Adrenal gland (tissue), 12 donors: ENCODE data around the gene RIMBP2. TPM values are rescaled to one million over a fixed set of nuclear protein-coding genes. Genes with fewer than 3 reads are reported as not detected.

Experiments used
- DNase-seq, 7 donors: peaks; one replicate each; pipeline ENCODE4 v3.0.0-alpha.2; 2019 to 2020
- H3K27ac ChIP-seq, 5 donors: fragments of 200-600 bp; sonication (generic) in 4 of 5; 1 replicate in 3 of 5; 2 replicates in 2 of 5; pipeline versions ENCODE4 v1.5.1 to v1.8.0; 2016 to 2020; ENCODE audit warnings: mild to moderate bottlenecking in 1 of 5
- H3K27me3 ChIP-seq: fragments of 200-600 bp; 2 replicates; pipeline ENCODE4 v1.8.0; 2021
- H3K36me3 ChIP-seq, 2 donors: fragments of 200-600 bp; replicated peaks in 1 of 2; 1 replicate in 1 of 2; 2 replicates in 1 of 2; pipeline versions ENCODE4 v1.5.1 to v1.8.0; 2018 to 2022
- H3K4me1 ChIP-seq, 2 donors: fragments of 200-600 bp; replicated peaks in 1 of 2; 1 replicate in 1 of 2; 2 replicates in 1 of 2; pipeline versions ENCODE4 v1.5.1 to v1.8.0; 2018 to 2021
- H3K4me3 ChIP-seq, 4 donors: fragments of 200-600 bp; sonication (generic) in 3 of 4; one replicate each; pipeline ENCODE4 v1.5.1; 2016 to 2018
- H3K9me3 ChIP-seq, 3 donors: fragments of 200-600 bp; sonication (generic) in 1 of 3; replicated peaks in 1 of 3; 1 replicate in 2 of 3; 2 replicates in 1 of 3; pipeline versions ENCODE4 v1.5.1 to v1.8.0; 2016 to 2021
- POLR2A ChIP-seq, 2 donors: fragments of 450-650 bp; IDR thresholded peaks; one replicate each; pipeline ENCODE4 v1.6.1; 2017; ENCODE audit warnings: antibody characterized with exemption in 2 of 2, mild to moderate bottlenecking in 2 of 2, moderate library complexity in 1 of 2
- WGBS, 4 donors: extraction: QIAGEN DNeasy Blood & Tissue Kit in 2 of 4; methylation state at CpG; one replicate each; pipeline versions ENCODE4 v1.1.5 to v1.1.7; 2013 to 2017; 5-methylcytosine and 5-hydroxymethylcytosine counted together
- intact Hi-C, 2 donors: fragments of 100-400 bp; cut with DNase I; formaldehyde crosslinking; loops; one replicate each; pipeline versions ENCODE4 v1.14.1 to v1.15.0; 2022 to 2023
- polyA plus RNA-seq, 3 donors: library from polyadenylated mRNA; stranded (reverse); fragments of 200-250 nt in 2 of 3; fragments of 350-450 nt in 1 of 3; fragmentation: Illumina TruSeq in 1 of 3; extraction: RNeasy Lipid Tissue Mini Kit (QIAGEN cat#74804) in 1 of 3; gene quantifications; one replicate each; pipeline ENCODE4 v1.2.3, GENCODE V29; 2013 to 2014
- total RNA-seq, 9 donors: library from RNA; depleted of rRNA in 4 of 9; stranded (reverse); fragments of >200 nt in 4 of 9; fragments of 120-200 nt in 1 of 9; fragmentation: NEBNext Ultra II Directional in 1 of 9; extraction: Animal tissue kit (Norgen Biotek cat#: 25700) in 1 of 9; gene quantifications; one replicate each; pipeline versions ENCODE4 v1.1.0 to v1.2.4, GENCODE V29; 2013 to 2023
- TF ChIP-seq, protein P1 (sequence below), 6 experiments: fragments of 450-650 bp in 4 of 6; fragments of 200-600 bp in 2 of 6; sonication (generic) in 1 of 6; IDR thresholded peaks; 1 replicate in 5 of 6; 2 replicates in 1 of 6; pipeline versions ENCODE4 v1.5.1 to v1.8.0; 2016 to 2021; ENCODE audit warnings: antibody characterized with exemption in 6 of 6, mild to moderate bottlenecking in 2 of 6, moderate library complexity in 1 of 6
- donor health status: healthy with polysubstance abuse.
- donor health status: Bipolar disorder and iron deficiency.
- donor health status: DM: yes; HTN: yes; CAD: no.
- donor health status: DM: no; HTN: no; CAD: no.
- donor health status: DM: no; HTN: no; CAD: no.
- donor health status: DM: yes; HTN: yes; CAD: no.

RIMBP2 gene
- total and polyA plus RNA-seq, 12 donors: 0.18 to 23.9 (median 6.3) TPM; not detected in 2

DNA sequence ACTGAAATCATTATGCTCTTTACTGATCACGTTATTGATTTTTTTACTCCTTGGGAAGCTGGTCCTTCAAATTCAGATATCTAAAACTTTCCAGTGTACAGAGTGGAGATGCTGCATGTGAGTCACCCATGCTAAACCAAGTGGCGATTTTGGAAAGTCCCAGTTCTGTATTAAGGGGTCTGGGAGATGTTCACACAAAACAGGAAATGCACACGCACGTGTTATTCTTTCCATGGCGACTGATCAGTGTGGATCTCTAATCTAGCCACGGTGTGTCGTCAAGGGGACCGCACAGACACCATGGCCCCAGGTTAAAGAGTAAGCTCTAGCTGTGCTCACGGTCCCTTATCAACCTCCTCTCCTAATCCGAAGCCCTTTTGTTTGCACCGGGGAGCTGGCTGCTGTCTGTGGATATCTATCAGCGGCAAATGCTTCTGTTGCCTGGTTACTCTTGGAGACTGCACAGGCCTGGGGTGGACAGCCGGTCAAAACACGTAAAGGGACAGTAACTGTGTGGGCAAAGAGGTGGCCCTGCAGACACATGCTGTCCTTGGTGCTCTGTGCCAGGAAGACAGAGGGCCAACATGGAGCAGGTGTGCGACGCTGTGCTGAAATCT lies 96.6 kb downstream of the RIMBP2 start:
- Histone ChIP-seq H3K4me3 (no peak overlapping the region), H3K4me1 (no peaks in the 10 kb centered on the region), H3K27me3 (no peaks in the 10 kb centered on the region), H3K36me3 (no peaks in the 10 kb centered on the region), H3K27ac (peak overlapping the region in 1 of 5 donors; percentile 64), H3K9me3 (no peaks in the 10 kb centered on the region)
- peak in 1 of 7 donors; percentile 86 for DNase-seq
- intact Hi-C loops: no loop called here
- WGBS, 4 donors: 71 to 86% (median 73%) methylated on average over 14 to 16 of the region's 16 CpGs
- TF ChIP-seq POLR2A (IDR thresholded peaks at IDR 0.05): no peak
- TF ChIP-seq, protein P1, sequence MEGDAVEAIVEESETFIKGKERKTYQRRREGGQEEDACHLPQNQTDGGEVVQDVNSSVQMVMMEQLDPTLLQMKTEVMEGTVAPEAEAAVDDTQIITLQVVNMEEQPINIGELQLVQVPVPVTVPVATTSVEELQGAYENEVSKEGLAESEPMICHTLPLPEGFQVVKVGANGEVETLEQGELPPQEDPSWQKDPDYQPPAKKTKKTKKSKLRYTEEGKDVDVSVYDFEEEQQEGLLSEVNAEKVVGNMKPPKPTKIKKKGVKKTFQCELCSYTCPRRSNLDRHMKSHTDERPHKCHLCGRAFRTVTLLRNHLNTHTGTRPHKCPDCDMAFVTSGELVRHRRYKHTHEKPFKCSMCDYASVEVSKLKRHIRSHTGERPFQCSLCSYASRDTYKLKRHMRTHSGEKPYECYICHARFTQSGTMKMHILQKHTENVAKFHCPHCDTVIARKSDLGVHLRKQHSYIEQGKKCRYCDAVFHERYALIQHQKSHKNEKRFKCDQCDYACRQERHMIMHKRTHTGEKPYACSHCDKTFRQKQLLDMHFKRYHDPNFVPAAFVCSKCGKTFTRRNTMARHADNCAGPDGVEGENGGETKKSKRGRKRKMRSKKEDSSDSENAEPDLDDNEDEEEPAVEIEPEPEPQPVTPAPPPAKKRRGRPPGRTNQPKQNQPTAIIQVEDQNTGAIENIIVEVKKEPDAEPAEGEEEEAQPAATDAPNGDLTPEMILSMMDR (IDR thresholded peaks at IDR 0.05): no peak

DNA sequence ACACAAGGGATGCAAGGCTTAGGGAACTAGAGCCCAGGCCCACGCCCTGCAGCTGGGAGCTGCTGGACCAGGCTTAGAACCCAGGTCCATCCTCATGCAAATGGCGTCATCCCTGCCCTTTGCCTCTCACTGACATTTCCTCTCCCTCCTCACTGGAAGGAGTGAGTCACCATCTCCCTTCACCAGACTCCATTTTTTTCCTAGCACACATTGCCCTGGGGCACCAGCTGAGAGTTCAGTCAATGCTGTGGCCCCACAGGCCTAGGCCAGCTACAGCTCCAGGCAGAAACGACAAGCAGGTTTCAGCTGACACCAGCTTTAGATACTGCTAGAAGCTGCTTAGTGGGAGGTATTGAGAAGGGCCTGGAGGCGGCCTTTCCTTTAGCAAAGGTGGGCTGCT lies 98.9 kb downstream of the RIMBP2 start:
- 72 to 87% (median 80%) methylated on average over 3 to 4 of the region's 4 CpGs for WGBS, 4 donors
- Histone ChIP-seq H3K4me3 (no peak overlapping the region), H3K27me3 (no peaks in the 10 kb centered on the region), H3K27ac (peak overlapping the region in 1 of 5 donors; percentile 45), H3K36me3 (no peaks in the 10 kb centered on the region), H3K9me3 (no peaks in the 10 kb centered on the region), H3K4me1 (no peaks in the 10 kb centered on the region)
- intact Hi-C loops: no loop called here
- TF ChIP-seq, protein P1 (IDR thresholded peaks at IDR 0.05): no peak
- TF ChIP-seq POLR2A (IDR thresholded peaks at IDR 0.05): no peak
- peak in 1 of 7 donors; percentile 73 for DNase-seq

- 79 to 85% (median 81%) methylated on average over 16 of the region's 16 CpGs for WGBS, 4 donors
- DNase-seq: peak in 1 of 7 donors; percentile 51
Observed at GRCh38 chr12:130615861-130616345, 100.2 kb downstream of the RIMBP2 start.

GRCh38 chr12:130614530-130614905 lies 101.6 kb downstream of the RIMBP2 start:
- Histone ChIP-seq H3K27ac (no peak overlapping the region), H3K4me1 (no peaks in the 10 kb centered on the region), H3K27me3 (no peaks in the 10 kb centered on the region), H3K4me3 (no peak overlapping the region), H3K9me3 (no peaks in the 10 kb centered on the region), H3K36me3 (no peaks in the 10 kb centered on the region)
- intact Hi-C loops: no loop called here
- DNase-seq: no peak
- TF ChIP-seq, protein P1 (IDR thresholded peaks at IDR 0.05): no peak
- TF ChIP-seq POLR2A (IDR thresholded peaks at IDR 0.05): no peak
- 81 to 89% (median 88%) methylated on average over 5 of the region's 5 CpGs for WGBS, 4 donors

More at GRCh38 chr12:130615861-130616345, 100.2 kb downstream of the RIMBP2 start:
- H3K4me1 ChIP-seq: no peaks in the 10 kb centered on the region
- intact Hi-C loops: no loop called here
- peak overlapping the region in 1 of 5 donors; percentile 45 for H3K27ac ChIP-seq
- no peak overlapping the region for H3K4me3 ChIP-seq
- H3K27me3 ChIP-seq: no peaks in the 10 kb centered on the region
- TF ChIP-seq, protein P1 (IDR thresholded peaks at IDR 0.05): no peak
- TF ChIP-seq POLR2A (IDR thresholded peaks at IDR 0.05): no peak
- H3K36me3 ChIP-seq: no peaks in the 10 kb centered on the region
- H3K9me3 ChIP-seq: no peaks in the 10 kb centered on the region
